GM12872 (cell line): ENCODE results near the gene PPM1J.

ENCODE experiments used
- CTCF ChIP-seq: IDR thresholded peaks from 3 replicates; pipeline ENCODE4 v1.5.1; 2011; ENCODE audit warnings: low read depth, mild to moderate bottlenecking, low read length, moderate library complexity; ENCODE audit not compliant: insufficient read depth

PPM1J gene

DNA sequence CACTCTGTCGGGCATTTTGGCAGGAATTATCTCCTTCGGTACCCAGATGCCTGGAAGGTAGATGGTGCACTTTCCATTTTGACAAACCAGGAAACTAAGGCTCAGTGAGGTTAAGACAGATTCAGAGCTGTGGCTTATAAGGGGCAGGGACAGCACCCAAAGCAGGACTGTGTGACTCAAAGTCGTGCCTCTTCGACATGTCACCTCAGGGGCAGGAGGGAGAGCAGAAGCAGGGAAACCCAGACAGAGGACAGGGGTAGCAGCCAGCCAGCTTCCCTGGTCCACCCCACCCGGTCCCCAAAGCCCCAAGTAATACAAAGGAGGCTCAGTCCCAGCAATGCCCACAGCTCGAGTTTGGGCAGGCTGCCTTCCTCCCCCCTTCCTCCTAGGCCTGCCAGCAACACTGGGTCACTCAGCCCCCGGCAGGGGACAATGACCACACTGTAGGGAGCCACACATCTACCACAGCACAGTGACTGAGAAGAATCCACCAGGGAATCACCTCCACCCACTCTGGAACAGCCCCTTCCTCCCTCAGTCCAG lies 10.7 kb downstream of the PPM1J start:
- no peak for TF ChIP-seq CTCF

GRCh38 chr1:112703706-112704105 lies 11.4 kb downstream of the PPM1J start:
- no peak for TF ChIP-seq CTCF

DNA sequence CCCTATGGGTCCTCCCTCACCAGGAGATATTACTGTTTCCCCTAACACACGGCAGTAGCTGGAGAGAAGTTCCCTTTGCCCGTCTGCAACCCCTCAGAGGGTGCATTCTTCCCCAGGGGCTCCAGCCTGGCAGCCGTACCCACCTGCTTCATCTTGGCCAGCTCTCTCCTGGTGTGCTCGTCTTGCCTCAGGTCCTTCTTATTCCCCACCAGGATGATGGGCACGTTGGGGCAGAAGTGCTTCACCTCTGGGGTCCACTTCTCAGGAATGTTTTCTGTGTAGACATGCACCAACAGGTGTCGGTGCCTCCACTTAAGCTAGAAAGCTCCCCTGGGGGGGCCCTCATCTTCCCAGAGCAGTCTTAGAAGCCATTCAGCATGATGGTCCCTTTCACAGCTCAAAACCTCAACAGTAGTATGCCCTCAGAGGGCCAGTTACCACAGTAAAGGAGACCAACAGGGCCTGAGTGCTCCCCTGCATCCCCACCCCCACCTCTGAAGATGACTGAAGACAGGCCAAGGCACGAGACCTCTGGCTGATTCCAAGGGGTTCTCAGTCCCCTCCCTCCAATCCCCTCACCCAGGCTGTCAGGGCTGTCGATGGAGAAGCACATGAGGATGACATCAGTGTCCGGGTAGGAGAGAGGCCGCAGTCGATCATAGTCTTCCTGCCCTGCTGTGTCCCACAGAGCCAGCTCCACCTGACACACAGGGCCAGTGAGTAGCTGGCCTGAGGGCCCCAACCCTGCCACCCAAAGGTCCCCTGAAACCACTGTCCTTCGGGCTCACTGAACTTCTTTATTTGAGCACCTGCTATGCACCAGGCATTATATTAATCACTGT lies 12.5 kb downstream of the PPM1J start:
- TF ChIP-seq CTCF: no peak

DNA sequence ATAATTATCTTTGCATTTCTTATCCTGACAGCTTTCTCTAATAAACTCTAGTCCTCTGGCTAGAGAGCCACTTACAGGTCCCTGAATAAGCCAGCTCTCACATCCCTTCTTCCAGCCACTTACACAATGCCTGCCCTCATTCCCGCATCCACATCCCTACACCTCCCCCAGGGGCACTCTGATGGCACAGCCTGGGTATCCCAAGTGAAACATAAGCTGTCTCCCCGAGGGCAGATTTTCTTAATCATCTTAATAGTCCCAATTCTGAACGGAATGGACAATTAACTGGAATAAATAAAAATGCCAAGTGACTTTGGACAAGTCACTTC lies 13.1 kb downstream of the PPM1J start:
- no peak for TF ChIP-seq CTCF

DNA sequence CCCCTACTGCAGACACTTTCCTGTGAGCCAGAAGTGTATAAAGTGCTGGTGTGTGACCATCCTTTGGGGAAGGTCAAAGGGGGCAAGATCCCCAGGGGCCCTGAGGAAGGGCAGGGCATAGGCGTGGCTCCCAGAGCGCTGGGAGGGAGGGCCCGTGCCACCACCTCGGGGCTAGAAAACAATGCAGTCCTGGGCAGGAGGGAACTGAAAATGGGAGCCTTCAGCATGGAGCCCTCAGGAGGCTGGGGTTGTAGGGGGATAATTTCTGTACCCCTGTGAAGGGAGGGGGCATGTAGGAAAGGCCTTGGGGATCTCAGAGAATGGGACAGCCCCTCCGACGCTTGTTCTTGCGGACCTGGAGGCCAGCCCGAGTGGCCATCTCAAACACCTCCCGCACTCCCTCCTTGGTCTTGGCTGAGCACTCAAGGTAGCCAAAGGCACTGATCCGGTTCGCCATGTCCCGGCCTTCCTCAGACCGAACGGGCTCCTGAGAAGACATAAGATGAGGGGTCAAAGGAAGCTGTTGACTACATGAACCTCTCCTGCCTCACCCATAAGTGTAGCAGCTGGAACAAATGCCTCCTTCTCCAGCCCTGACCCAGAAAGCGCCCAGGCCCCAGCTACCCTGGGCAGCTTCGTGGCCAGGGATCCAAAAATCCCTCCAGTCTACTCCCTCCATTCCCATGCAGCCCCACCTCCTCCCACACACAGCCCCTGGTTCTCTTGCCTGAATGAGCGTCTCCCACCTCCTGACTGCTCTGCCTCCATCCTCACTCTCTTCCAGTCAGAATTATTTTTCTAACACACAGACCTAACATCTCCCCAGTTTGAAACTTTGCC lies 13.7 kb downstream of the PPM1J start:
- TF ChIP-seq CTCF: no peak

- no peak for TF ChIP-seq CTCF
These were observed 14.6 kb downstream of the PPM1J start for GRCh38 chr1:112700290-112701226.
